Spinal cord (tissue), 10 donors: ENCODE data around the gene EFNA5. TPM values are rescaled to one million over a fixed set of nuclear protein-coding genes. Genes with fewer than 3 reads are reported as not detected.

Experiments
- DNase-seq, 6 donors: peaks; one replicate each; pipeline versions ENCODE4 v3.0.0 to v3.0.0-alpha.2; 2013 to 2015; ENCODE audit warnings: low spot score in 6 of 6, low read depth in 4 of 6
- H3K27ac ChIP-seq: one replicate; pipeline ENCODE4 v1.5.1; 2013; ENCODE audit warnings: low read depth, low read length, control low read depth
- H3K27me3 ChIP-seq: one replicate; pipeline ENCODE4 v1.6.1; 2013; ENCODE audit warnings: low read length; ENCODE audit not compliant: control insufficient read depth, insufficient read depth
- H3K36me3 ChIP-seq: one replicate; pipeline ENCODE4 v1.6.1; 2013; ENCODE audit warnings: low read length; ENCODE audit not compliant: control insufficient read depth, insufficient read depth
- H3K4me1 ChIP-seq: one replicate; pipeline ENCODE4 v1.6.1; 2013; ENCODE audit warnings: low read length; ENCODE audit not compliant: control insufficient read depth, insufficient read depth
- H3K4me3 ChIP-seq: one replicate; pipeline ENCODE4 v1.5.1; 2013; ENCODE audit warnings: low read depth, low read length, control low read depth
- H3K9me3 ChIP-seq: one replicate; pipeline ENCODE4 v1.6.1; 2013; ENCODE audit warnings: low read length; ENCODE audit not compliant: control insufficient read depth, insufficient read depth
- WGBS: methylation state at CpG from one replicate; pipeline ENCODE4 v1.1.5; 2013; ENCODE audit warnings: missing lambda C conversion rate; ENCODE audit not compliant: insufficient coverage; 5-methylcytosine and 5-hydroxymethylcytosine counted together
- polyA plus RNA-seq, 2 donors: library from polyadenylated mRNA; unstranded; fragments of 120-200 nt; gene quantifications; one replicate each; pipeline ENCODE4 v1.2.1, GENCODE V29; 2013; ENCODE audit not compliant: insufficient read length in 2 of 2
- total RNA-seq, 2 donors: library from RNA; depleted of rRNA in 1 of 2; stranded (reverse); fragments of 120-200 nt in 1 of 2; fragments of >200 nt in 1 of 2; gene quantifications; one replicate each; pipeline versions ENCODE4 v1.2.3 to v1.2.4, GENCODE V29; 2013 to 2014
- donor health status: healthy.

EFNA5 gene
- total and polyA plus RNA-seq, 4 donors, result 11.7 to 17.7 (median 17.1) TPM

DNA sequence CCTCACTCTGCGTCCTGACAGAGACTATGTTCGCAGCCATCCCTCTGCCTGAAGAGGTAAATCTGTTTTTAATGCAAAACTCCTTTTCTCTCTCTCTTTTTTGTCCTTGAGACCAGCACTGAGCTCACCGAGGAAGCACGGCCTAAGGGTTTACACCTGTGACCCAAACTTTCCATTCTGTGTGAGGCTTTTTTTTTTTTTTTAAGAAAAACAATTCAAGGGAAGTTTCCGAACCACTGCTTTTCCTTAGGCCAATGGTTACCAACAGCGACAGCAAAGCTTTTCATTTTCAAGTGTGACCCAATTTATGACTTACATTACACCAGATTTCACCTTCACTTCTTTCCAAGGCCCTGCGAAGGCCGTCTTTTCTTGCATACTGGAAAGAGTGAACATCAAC is 205.9 kb downstream of the EFNA5 start:
- no peak for DNase-seq
- Histone ChIP-seq H3K27ac (no peak overlapping the region), H3K4me1 (no peaks in the 10 kb centered on the region), H3K4me3 (no peak overlapping the region), H3K36me3 (no peaks in the 10 kb centered on the region), H3K27me3 (no peaks in the 10 kb centered on the region), H3K9me3 (no peaks in the 10 kb centered on the region)
- 79% methylated on average over 3 of the region's 8 CpGs for WGBS

DNA sequence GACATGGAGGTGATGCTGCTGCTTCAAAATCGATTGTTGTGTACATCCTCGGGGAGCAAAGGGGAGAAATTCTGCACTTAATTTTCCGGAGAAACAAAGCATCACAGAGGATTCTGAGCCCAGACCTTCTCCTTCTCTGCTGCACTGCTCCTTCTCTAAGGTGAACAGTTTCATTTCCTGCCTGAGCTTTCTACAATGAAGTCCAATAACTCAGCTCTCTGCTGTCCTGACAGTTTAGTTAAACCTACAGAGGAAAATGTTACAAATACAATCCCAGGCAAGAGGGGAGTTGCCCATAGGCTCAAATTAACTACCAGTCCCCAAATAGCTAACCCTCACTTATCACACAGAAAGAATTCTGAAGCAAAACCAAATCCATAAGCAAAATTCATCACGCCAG is 206.3 kb downstream of the EFNA5 start:
- H3K4me1 ChIP-seq, result no peaks in the 10 kb centered on the region
- no peaks in the 10 kb centered on the region for H3K36me3 ChIP-seq
- H3K27ac ChIP-seq, result no peak overlapping the region
- H3K4me3 ChIP-seq, result no peak overlapping the region
- no peaks in the 10 kb centered on the region for H3K9me3 ChIP-seq
- 60% methylated on average over 1 of the region's 4 CpGs for WGBS
- H3K27me3 ChIP-seq, result no peaks in the 10 kb centered on the region
- no peak for DNase-seq

GRCh38 chr5:107463731-107464130 is 207.0 kb downstream of the EFNA5 start:
- H3K27ac ChIP-seq, result no peak overlapping the region
- WGBS, result no CpG with 5 or more reads among the region's 1 CpG
- no peak for DNase-seq
- no peaks in the 10 kb centered on the region for H3K36me3 ChIP-seq
- no peaks in the 10 kb centered on the region for H3K9me3 ChIP-seq
- H3K4me1 ChIP-seq, result no peaks in the 10 kb centered on the region
- H3K4me3 ChIP-seq, result no peak overlapping the region
- H3K27me3 ChIP-seq, result no peaks in the 10 kb centered on the region

- Histone ChIP-seq H3K36me3 (no peaks in the 10 kb centered on the region), H3K4me3 (no peak overlapping the region), H3K27me3 (no peaks in the 10 kb centered on the region), H3K4me1 (no peaks in the 10 kb centered on the region), H3K27ac (no peak overlapping the region), H3K9me3 (no peaks in the 10 kb centered on the region)
- DNase-seq, result no peak
- WGBS, result 90% methylated on average over 5 of the region's 5 CpGs
These were observed 209.0 kb downstream of the EFNA5 start for GRCh38 chr5:107461770-107462169.

DNA sequence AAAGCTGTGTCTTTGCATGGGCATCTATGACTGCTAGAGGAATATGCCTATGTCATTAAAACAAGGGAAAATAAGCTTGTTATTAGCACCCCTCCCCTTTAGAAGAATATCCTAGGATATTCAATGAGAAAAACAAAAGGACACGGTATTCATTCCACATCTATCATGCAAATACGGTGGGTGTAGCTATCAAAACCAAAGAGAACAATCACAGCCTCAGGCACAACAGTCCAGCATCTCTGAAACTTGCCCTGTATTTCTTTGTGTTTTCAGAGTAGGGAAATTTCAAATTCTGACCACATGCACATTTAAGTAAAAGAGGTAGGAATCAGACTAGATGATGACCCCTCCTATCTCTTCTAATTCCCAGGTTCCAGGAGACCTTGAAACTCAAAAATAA is 209.9 kb downstream of the EFNA5 start:
- Histone ChIP-seq H3K9me3 (no peaks in the 10 kb centered on the region), H3K36me3 (no peaks in the 10 kb centered on the region), H3K27ac (no peak overlapping the region), H3K4me3 (no peak overlapping the region), H3K27me3 (no peaks in the 10 kb centered on the region), H3K4me1 (no peaks in the 10 kb centered on the region)
- DNase-seq, result no peak
- WGBS, result no CpG with 5 or more reads among the region's 2 CpGs

DNA sequence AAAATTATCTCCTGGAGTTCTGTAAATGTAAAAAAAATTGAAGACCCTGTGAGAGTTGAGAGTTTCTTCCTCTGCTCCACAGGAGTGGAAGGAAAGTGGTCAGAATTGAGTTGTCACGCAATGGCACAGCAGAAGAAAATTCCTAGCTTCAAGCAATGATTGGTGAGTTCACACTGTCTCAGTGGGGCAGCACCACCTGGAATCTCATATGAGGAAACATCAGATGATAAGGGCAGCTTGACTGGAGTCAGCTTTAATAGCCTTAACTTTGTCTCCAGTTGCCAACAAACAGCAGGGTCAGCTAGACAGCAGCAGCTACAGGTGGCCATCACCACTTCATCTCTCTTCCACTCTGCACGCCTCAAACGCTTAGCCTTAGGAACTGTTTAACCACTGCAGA is 211.1 kb downstream of the EFNA5 start:
- Histone ChIP-seq H3K36me3 (no peaks in the 10 kb centered on the region), H3K27ac (no peak overlapping the region), H3K9me3 (no peaks in the 10 kb centered on the region), H3K4me3 (no peak overlapping the region), H3K27me3 (no peaks in the 10 kb centered on the region), H3K4me1 (no peaks in the 10 kb centered on the region)
- WGBS, result 92% methylated on average over 3 of the region's 3 CpGs
- DNase-seq, result no peak

DNA sequence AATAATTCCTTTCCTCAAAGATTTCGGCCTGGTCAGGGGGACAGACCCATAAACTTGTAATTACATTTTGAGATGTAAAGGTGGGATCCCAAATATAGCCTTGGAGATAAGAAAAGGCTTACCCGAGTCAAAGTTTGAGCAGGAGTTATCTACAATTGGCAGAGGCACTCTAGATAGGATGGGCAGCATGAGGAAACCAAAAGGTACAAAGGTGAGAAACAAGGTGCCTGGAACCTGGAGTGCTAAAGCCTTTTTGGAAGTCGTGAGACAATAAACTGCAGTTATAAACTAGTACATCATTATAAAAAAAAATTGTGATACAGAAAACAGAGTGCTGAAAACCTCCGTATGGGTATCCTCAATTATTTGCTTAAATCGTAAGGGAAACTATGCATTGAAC is 212.4 kb downstream of the EFNA5 start:
- H3K4me1 ChIP-seq, result no peaks in the 10 kb centered on the region
- H3K9me3 ChIP-seq, result no peaks in the 10 kb centered on the region
- WGBS, result 95% methylated on average over 2 of the region's 5 CpGs
- H3K27ac ChIP-seq, result no peak overlapping the region
- no peaks in the 10 kb centered on the region for H3K27me3 ChIP-seq
- no peak overlapping the region for H3K4me3 ChIP-seq
- H3K36me3 ChIP-seq, result no peaks in the 10 kb centered on the region
- DNase-seq, result no peak

DNA sequence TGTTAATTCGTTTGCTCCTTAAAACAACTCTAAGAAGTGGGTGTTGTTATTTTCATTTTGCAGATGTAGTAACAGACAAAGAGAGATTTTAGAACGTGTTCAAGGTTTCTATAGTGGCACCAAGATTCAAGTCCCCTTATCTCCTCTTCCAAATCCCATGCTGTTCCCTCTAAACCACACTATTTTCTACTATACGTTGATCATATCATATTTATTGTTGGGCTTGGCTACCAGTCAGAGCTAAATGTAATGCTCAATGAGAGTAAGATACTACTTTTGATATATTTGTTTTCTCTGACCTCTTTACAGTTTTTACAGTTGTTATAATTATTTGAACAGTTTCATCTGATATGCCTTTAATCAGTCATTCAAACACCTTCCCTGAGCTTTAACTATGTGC is 212.9 kb downstream of the EFNA5 start:
- H3K36me3 ChIP-seq, result no peaks in the 10 kb centered on the region
- no peak for DNase-seq
- WGBS, result no CpG with 5 or more reads among the region's 3 CpGs
- H3K9me3 ChIP-seq, result no peaks in the 10 kb centered on the region
- H3K4me3 ChIP-seq, result no peak overlapping the region
- no peak overlapping the region for H3K27ac ChIP-seq
- no peaks in the 10 kb centered on the region for H3K4me1 ChIP-seq
- no peaks in the 10 kb centered on the region for H3K27me3 ChIP-seq

GRCh38 chr5:107457138-107457537 is 213.6 kb downstream of the EFNA5 start:
- Histone ChIP-seq H3K27ac (no peak overlapping the region), H3K27me3 (no peaks in the 10 kb centered on the region), H3K9me3 (no peaks in the 10 kb centered on the region), H3K4me3 (no peak overlapping the region), H3K4me1 (no peaks in the 10 kb centered on the region), H3K36me3 (no peaks in the 10 kb centered on the region)
- WGBS, result no CpG with 5 or more reads among the region's 3 CpGs
- no peak for DNase-seq

DNA sequence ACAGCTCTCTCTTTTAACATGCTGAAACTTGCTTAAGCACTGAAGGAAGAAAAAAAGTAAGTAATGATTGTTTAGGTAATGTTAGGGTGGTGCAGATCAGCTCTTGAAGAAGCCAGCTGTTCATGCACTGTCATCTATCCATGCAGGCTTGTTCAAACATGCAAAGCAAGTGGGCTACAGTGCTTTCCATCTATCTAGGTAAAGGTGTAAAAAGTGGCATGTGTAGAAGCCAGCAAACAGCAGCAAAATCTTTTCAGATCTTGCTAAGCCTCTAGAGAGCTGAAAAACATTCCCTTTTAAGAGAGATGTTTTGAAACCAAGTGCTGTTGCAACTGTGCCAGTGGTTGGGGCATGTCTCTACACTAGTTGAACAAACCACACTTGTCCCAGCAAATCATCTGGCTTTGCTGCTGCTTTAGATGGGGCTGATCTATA is 214.4 kb downstream of the EFNA5 start:
- Histone ChIP-seq H3K4me1 (no peaks in the 10 kb centered on the region), H3K36me3 (no peaks in the 10 kb centered on the region), H3K27me3 (no peaks in the 10 kb centered on the region), H3K4me3 (no peak overlapping the region), H3K9me3 (no peaks in the 10 kb centered on the region), H3K27ac (no peak overlapping the region)
- no peak for DNase-seq
